ENCODE results near the gene MSRB3. TPM values are rescaled to one million over a fixed set of nuclear protein-coding genes. Genes with fewer than 3 reads are reported as not detected.

The MSRB3 gene
- total RNA-seq, 1 experiment from 2014 or later, result 1.8 TPM

DNA sequence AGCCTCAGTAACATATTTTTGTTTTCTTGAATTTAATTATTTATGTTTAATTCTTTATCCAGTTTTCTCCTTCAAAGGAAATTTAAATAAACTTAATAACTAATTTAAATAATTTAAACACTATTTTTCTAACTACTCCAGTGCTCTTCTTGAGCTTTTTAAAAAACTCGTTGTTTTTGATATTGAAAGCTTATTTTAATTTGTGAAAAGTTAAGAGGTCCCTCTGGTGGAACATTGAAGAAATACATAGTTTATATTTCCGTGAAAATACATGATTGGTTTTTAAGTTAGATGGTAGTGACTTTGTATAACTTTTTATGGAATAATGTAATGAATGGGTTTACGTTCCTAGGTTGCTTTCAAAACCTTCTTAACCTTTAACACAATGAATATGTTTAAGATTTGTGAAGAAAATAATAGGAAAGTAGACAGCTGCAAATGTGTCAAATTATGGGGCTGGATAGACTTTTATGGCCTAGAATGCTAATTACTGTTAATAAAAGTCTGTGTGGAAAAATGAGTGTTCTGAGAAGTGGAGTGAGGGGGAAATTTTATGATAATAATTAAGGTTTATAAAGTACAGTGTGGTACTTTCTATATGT is 45.9 kb upstream of the MSRB3 start:
- Mint-ChIP-seq H3K9me3 (peaks cover 26% of the 10 kb centered on the region), H3K36me3 (peaks cover 29% of the 10 kb centered on the region), H3K4me3 (no peak overlapping the region), H3K4me1 (peaks cover 5% of the 10 kb centered on the region), H3K27me3 (ENCODE audit: low read depth) (no peaks in the 10 kb centered on the region), H3K27ac (no peak overlapping the region)
- POLR2A ChIA-PET, result interaction anchor here (1.5 kb wide), 1 partner anchor 63 kb away, joined by 4 read pairs; the partner anchor contains the start of gene LEMD3
- CTCF ChIA-PET, result interaction anchor here (0.6 to 1.3 kb wide), 13 partner anchors 9 to 436 kb away, joined by 3 to 9 read pairs (median 3); partner anchors contain the start of gene LEMD3
- no peak for DNase-seq (ENCODE audit: low spot score)
- ATAC-seq, result no peak
- no peak for TF ChIP-seq PRRX2 (CRISPR knock-in tag; IDR thresholded peaks at IDR 0.05)
- TF ChIP-seq JUN (CRISPR knock-in tag; IDR thresholded peaks at IDR 0.05), result no peak
- no peak for TF ChIP-seq ZNF396 (CRISPR knock-in tag; IDR thresholded peaks at IDR 0.05; ENCODE audit: borderline replicate concordance)
- no peak for TF ChIP-seq FOXJ3 (CRISPR knock-in tag; IDR thresholded peaks at IDR 0.05; ENCODE audit: borderline replicate concordance)
- no peak for TF ChIP-seq NFATC4 (CRISPR knock-in tag; IDR thresholded peaks at IDR 0.05)
- TF ChIP-seq GABPB1 (CRISPR knock-in tag; IDR thresholded peaks at IDR 0.05), result no peak
- no peak for TF ChIP-seq KAT7 (CRISPR knock-in tag; IDR thresholded peaks at IDR 0.05; ENCODE audit: borderline replicate concordance)
- TF ChIP-seq, protein P1, sequence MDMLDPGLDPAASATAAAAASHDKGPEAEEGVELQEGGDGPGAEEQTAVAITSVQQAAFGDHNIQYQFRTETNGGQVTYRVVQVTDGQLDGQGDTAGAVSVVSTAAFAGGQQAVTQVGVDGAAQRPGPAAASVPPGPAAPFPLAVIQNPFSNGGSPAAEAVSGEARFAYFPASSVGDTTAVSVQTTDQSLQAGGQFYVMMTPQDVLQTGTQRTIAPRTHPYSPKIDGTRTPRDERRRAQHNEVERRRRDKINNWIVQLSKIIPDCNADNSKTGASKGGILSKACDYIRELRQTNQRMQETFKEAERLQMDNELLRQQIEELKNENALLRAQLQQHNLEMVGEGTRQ (CRISPR knock-in tag; IDR thresholded peaks at IDR 0.05), result no peak
- TF ChIP-seq MAX (CRISPR knock-in tag; IDR thresholded peaks at IDR 0.05), result no peak
- TF ChIP-seq MXD4 (CRISPR knock-in tag; IDR thresholded peaks at IDR 0.05; ENCODE audit: borderline replicate concordance), result no peak
- TF ChIP-seq ETV6 (CRISPR knock-in tag; IDR thresholded peaks at IDR 0.05), result no peak
- no peak for TF ChIP-seq ZBTB43 (CRISPR knock-in tag; IDR thresholded peaks at IDR 0.05)
- no peak for TF ChIP-seq ZNF138 (CRISPR knock-in tag; conservative IDR thresholded peaks at IDR 0.05)
- no peak for TF ChIP-seq ZNF425 (CRISPR knock-in tag; conservative IDR thresholded peaks at IDR 0.05)
- TF ChIP-seq ZNF671 (CRISPR knock-in tag; IDR thresholded peaks at IDR 0.05), result no peak

GRCh38 chr12:65237153-65237552 is 41.3 kb upstream of the MSRB3 start:
- no peaks in the 10 kb centered on the region for H3K9me3 Mint-ChIP-seq
- ATAC-seq (no peak), DNase-seq (ENCODE audit: low spot score) (no peak)
- peaks cover 5% of the 10 kb centered on the region for H3K4me1 Mint-ChIP-seq
- peaks cover 10% of the 10 kb centered on the region for H3K36me3 Mint-ChIP-seq
- ChIA-PET POLR2A (no interaction called here), CTCF (no interaction called here)
- H3K27me3 Mint-ChIP-seq (ENCODE audit: low read depth), result no peaks in the 10 kb centered on the region
- H3K27ac Mint-ChIP-seq, result no peak overlapping the region
- no peak overlapping the region for H3K4me3 Mint-ChIP-seq
- no peak for TF ChIP-seq HMGA2 (CRISPR knock-in tag; IDR thresholded peaks at IDR 0.05)
- no peak for TF ChIP-seq SOX15 (CRISPR knock-in tag; IDR thresholded peaks at IDR 0.05)
- no peak for TF ChIP-seq AR (CRISPR knock-in tag; IDR thresholded peaks at IDR 0.05)
- no peak for TF ChIP-seq SMAD4 (CRISPR knock-in tag; IDR thresholded peaks at IDR 0.05)
- no peak for TF ChIP-seq EMX1 (CRISPR knock-in tag; IDR thresholded peaks at IDR 0.05)
- TF ChIP-seq CTCF (IDR thresholded peaks at IDR 0.05), result no peak
- no peak for TF ChIP-seq ZNF138 (CRISPR knock-in tag; conservative IDR thresholded peaks at IDR 0.05)
- no peak for TF ChIP-seq ZBTB43 (CRISPR knock-in tag; IDR thresholded peaks at IDR 0.05)
- no peak for TF ChIP-seq HMGXB4 (CRISPR knock-in tag; IDR thresholded peaks at IDR 0.05)
- TF ChIP-seq ZNF232 (CRISPR knock-in tag; IDR thresholded peaks at IDR 0.05), result no peak
